Trophoblast cell (in vitro differentiated cells and primary cell): ENCODE data around the gene PDE6C.
A peak's percentile ranks its signal among the peaks of the same experiment; 100 is the strongest.

Experiments
- DNase-seq, 2 donors: peaks; one replicate each; pipeline ENCODE4 v3.0.0-alpha.2; 2016
- H2AFZ ChIP-seq: 2 replicates; pipeline ENCODE4 v1.6.1; 2013; ENCODE audit warnings: low read length, moderate library complexity, mild to moderate bottlenecking; ENCODE audit not compliant: insufficient read depth, poor library complexity
- H2AK5ac ChIP-seq: 2 replicates; pipeline ENCODE4 v1.6.1; 2013; ENCODE audit warnings: mild to moderate bottlenecking, low read length
- H2BK120ac ChIP-seq: 2 replicates; pipeline ENCODE4 v1.6.1; 2013; ENCODE audit warnings: low read length, mild to moderate bottlenecking, moderate library complexity; ENCODE audit not compliant: insufficient read depth, poor library complexity
- H2BK12ac ChIP-seq: 2 replicates; pipeline ENCODE4 v1.6.1; 2013; ENCODE audit warnings: mild to moderate bottlenecking, low read length, moderate library complexity
- H2BK5ac ChIP-seq: 2 replicates; pipeline ENCODE4 v1.6.1; 2013; ENCODE audit warnings: low read length, low read depth, moderate library complexity, mild to moderate bottlenecking; ENCODE audit not compliant: poor library complexity
- H3K14ac ChIP-seq: 2 replicates; pipeline ENCODE4 v1.6.1; 2013; ENCODE audit warnings: mild to moderate bottlenecking, low read length
- H3K18ac ChIP-seq: 2 replicates; pipeline ENCODE4 v1.6.1; 2013; ENCODE audit warnings: mild to moderate bottlenecking, low read length
- H3K23ac ChIP-seq: 2 replicates; pipeline ENCODE4 v1.6.1; 2013; ENCODE audit warnings: low read length
- H3K27ac ChIP-seq: 2 replicates; pipeline ENCODE4 v1.5.1; 2013; ENCODE audit warnings: low read depth, mild to moderate bottlenecking, inconsistent platforms, low read length, moderate library complexity
- H3K27me3 ChIP-seq: 2 replicates; pipeline ENCODE4 v1.6.1; 2013; ENCODE audit warnings: inconsistent platforms, mild to moderate bottlenecking, low read length, moderate library complexity; ENCODE audit not compliant: insufficient read depth
- H3K36me3 ChIP-seq, 2 experiments: 1 replicate in 1 of 2; 2 replicates in 1 of 2; pipeline ENCODE4 v1.6.1; 2013; ENCODE audit warnings: low read length in 2 of 2, mild to moderate bottlenecking in 2 of 2, moderate library complexity in 1 of 2; ENCODE audit not compliant: insufficient read depth in 2 of 2, control insufficient read depth in 1 of 2
- H3K4ac ChIP-seq: 2 replicates; pipeline ENCODE4 v1.6.1; 2013; ENCODE audit warnings: low read depth, mild to moderate bottlenecking, low read length, moderate library complexity
- H3K4me1 ChIP-seq, 2 experiments: 1 replicate in 1 of 2; 2 replicates in 1 of 2; pipeline ENCODE4 v1.6.1; 2013; ENCODE audit warnings: low read length in 2 of 2, mild to moderate bottlenecking in 2 of 2, moderate library complexity in 1 of 2; ENCODE audit not compliant: insufficient read depth in 2 of 2, control insufficient read depth in 1 of 2
- H3K4me2 ChIP-seq: 2 replicates; pipeline ENCODE4 v1.6.1; 2013; ENCODE audit warnings: inconsistent platforms, mild to moderate bottlenecking, low read length, moderate library complexity
- H3K4me3 ChIP-seq: 2 replicates; pipeline ENCODE4 v1.5.1; 2013; ENCODE audit warnings: mild to moderate bottlenecking, low read depth, low read length, inconsistent platforms
- H3K79me1 ChIP-seq: one replicate; pipeline ENCODE4 v1.6.1; 2013; ENCODE audit warnings: low read length
- H3K79me2 ChIP-seq: 2 replicates; pipeline ENCODE4 v1.6.1; 2013; ENCODE audit warnings: low read length, mild to moderate bottlenecking; ENCODE audit not compliant: control insufficient read depth, insufficient read depth, poor library complexity
- H3K9ac ChIP-seq: 2 replicates; pipeline ENCODE4 v1.6.1; 2013; ENCODE audit warnings: mild to moderate bottlenecking, low read length
- H3K9me3 ChIP-seq: 2 replicates; pipeline ENCODE4 v1.6.1; 2013; ENCODE audit warnings: low read depth, mild to moderate bottlenecking, control low read depth, inconsistent platforms, low read length; ENCODE audit not compliant: insufficient read depth
- H4K12ac ChIP-seq: 2 replicates; pipeline ENCODE4 v1.6.1; 2013; ENCODE audit warnings: low read depth, mild to moderate bottlenecking, low read length, moderate library complexity
- H4K8ac ChIP-seq: 2 replicates; pipeline ENCODE4 v1.6.1; 2013; ENCODE audit warnings: low read depth, mild to moderate bottlenecking, low read length, moderate library complexity
- H4K91ac ChIP-seq: one replicate; pipeline ENCODE4 v1.6.1; 2013; ENCODE audit warnings: low read depth, mild to moderate bottlenecking, low read length, moderate library complexity
- WGBS: extraction: QIAGEN DNeasy Blood & Tissue Kit; methylation state at CpG from one replicate; pipeline ENCODE4 v1.1.7; 2013; ENCODE audit warnings: missing lambda C conversion rate; ENCODE audit not compliant: insufficient read length, insufficient coverage; ENCODE audit errors: extremely low coverage; 5-methylcytosine and 5-hydroxymethylcytosine counted together

PDE6C gene

DNA sequence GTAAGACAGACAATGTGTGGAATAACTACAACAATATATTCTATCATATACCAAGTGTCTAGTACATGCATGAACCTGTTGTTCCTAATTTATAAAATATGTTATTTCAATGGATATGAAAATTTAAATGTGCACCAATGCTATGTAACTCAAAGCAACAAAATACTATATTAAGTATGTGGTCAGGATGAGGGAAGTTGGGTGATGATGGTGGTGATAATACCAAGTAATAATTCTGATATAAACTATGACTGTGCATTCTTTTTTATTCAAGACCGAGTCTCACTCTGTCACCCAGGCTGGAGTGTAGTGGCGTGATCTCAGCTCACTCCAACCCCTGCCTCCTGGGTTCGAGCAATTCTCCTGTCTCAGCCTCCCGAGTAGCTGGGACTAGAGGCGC lies 92.1 kb downstream of the PDE6C start:
- H3K79me1 ChIP-seq: peaks cover 3% of the 10 kb centered on the region
- no peak overlapping the region for H2AFZ ChIP-seq
- H4K12ac ChIP-seq: no peak overlapping the region
- H2BK12ac ChIP-seq: no peak overlapping the region
- peaks cover 0 to under 1% of the 10 kb centered on the region in 2 experiments for H3K36me3 ChIP-seq
- H4K8ac ChIP-seq: no peak overlapping the region
- H3K23ac ChIP-seq: no peak overlapping the region
- H3K14ac ChIP-seq: no peak overlapping the region
- no peak overlapping the region for H3K4ac ChIP-seq
- H3K4me3 ChIP-seq: no peak overlapping the region
- no peak overlapping the region for H2BK5ac ChIP-seq
- H2AK5ac ChIP-seq: no peak overlapping the region
- H3K27ac ChIP-seq: no peak overlapping the region
- H3K79me2 ChIP-seq: peaks cover 2% of the 10 kb centered on the region
- no peak overlapping the region for H3K18ac ChIP-seq
- WGBS: no CpG with 5 or more reads among the region's 5 CpGs
- H3K9ac ChIP-seq: no peak overlapping the region
- H3K4me2 ChIP-seq: no peak overlapping the region
- no peak for DNase-seq
- H3K9me3 ChIP-seq: no peaks in the 10 kb centered on the region
- no peak overlapping the region for H4K91ac ChIP-seq
- H3K4me1 ChIP-seq: peaks cover 0 to 3% of the 10 kb centered on the region in 2 experiments
- no peak overlapping the region for H2BK120ac ChIP-seq
- no peaks in the 10 kb centered on the region for H3K27me3 ChIP-seq

DNA sequence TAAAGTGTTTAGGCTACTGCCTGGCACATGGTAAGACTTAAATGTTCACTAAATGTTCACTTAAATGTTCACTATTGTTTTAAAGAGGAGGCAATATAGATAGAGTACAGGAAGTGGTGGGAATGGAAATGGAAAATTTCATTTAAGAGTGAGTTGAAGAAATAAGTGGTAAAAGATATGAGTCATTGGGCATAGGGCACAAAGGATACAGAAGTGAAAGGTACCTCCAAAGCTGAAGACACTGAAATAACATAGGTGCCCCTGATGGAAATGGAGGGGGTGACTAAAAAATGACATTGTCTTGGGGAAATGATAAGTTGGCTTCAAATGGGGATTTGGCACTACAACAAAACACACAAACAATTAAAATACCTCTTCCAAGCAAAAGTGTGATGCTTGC lies 95.3 kb downstream of the PDE6C start:
- Histone ChIP-seq H2BK12ac (no peak overlapping the region), H3K23ac (no peak overlapping the region), H3K79me1 (no peaks in the 10 kb centered on the region), H3K79me2 (no peaks in the 10 kb centered on the region), H3K4me1 (peaks cover 5 to 11% of the 10 kb centered on the region in 2 experiments), H3K27ac (no peak overlapping the region), H2BK120ac (no peak overlapping the region), H3K4me3 (no peak overlapping the region), H4K8ac (no peak overlapping the region), H2AFZ (no peak overlapping the region), H4K91ac (no peak overlapping the region), H3K4me2 (no peak overlapping the region), H3K27me3 (no peaks in the 10 kb centered on the region), H2BK5ac (no peak overlapping the region), H3K9ac (no peak overlapping the region), H4K12ac (no peak overlapping the region), H3K14ac (no peak overlapping the region), H3K9me3 (peaks cover 1% of the 10 kb centered on the region), H3K4ac (no peak overlapping the region), H3K36me3 (no peaks in the 10 kb centered on the region), H2AK5ac (no peak overlapping the region), H3K18ac (no peak overlapping the region)
- no peak for DNase-seq

DNA sequence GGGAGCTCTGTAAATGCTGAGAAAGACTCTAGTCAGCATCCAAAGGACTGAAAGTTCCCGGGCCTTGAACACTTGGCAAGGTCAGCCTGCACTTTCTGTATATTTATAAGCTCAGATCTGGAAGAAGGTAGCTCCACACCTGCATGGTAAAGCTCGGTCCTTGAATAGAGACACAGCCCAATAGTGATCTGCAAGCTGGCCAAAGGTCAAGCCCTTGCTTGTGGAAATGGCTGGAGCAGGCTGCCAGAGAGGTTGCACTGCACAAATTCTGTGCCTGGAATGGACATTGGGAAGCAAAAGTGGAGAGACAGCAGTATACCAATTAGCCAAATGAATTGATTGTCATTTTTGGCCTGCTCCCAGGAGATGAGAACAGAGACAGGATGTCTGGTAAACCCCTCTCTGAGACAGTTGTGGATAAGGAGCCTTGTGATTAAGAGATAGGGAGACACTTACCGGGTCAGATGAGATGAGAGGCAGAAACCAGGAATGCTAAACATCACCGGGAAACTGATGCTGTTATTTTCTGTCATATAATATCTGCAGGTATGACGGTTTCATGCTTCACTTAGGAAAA lies 98.1 kb downstream of the PDE6C start:
- Histone ChIP-seq H2BK12ac (no peak overlapping the region), H3K79me2 (no peaks in the 10 kb centered on the region), H3K9me3 (peaks cover 1% of the 10 kb centered on the region), H4K91ac (no peak overlapping the region), H3K18ac (no peak overlapping the region), H2AK5ac (no peak overlapping the region), H3K4me2 (no peak overlapping the region), H3K9ac (no peak overlapping the region), H2BK5ac (no peak overlapping the region), H3K4ac (no peak overlapping the region), H3K4me1 (peaks cover 5 to 11% of the 10 kb centered on the region in 2 experiments), H2AFZ (no peak overlapping the region), H4K8ac (no peak overlapping the region), H3K27me3 (no peaks in the 10 kb centered on the region), H3K4me3 (no peak overlapping the region), H2BK120ac (no peak overlapping the region), H3K23ac (no peak overlapping the region), H3K27ac (no peak overlapping the region), H4K12ac (no peak overlapping the region), H3K79me1 (no peaks in the 10 kb centered on the region), H3K36me3 (no peaks in the 10 kb centered on the region), H3K14ac (no peak overlapping the region)
- no peak for DNase-seq
- no CpG with 5 or more reads among the region's 5 CpGs for WGBS

DNA sequence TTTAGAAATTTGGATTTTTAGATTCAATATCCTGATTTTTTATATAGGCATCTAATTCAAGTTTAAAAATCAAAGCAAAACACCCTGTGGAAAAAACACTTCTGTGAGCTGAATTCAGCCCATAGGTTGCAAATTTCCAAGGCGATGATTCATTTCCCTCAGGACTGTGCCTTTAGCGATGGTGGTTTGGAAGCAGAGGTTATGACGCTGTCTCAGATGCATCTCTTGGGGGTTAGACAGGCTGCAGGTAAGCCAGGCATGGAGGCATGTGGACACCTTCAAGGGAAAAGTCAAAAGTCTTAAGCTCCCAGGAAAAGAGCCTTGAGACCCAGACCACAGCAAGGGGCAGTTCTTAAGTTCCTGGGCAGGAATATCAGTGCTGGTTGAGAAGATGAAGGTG lies 99.6 kb downstream of the PDE6C start:
- H3K23ac ChIP-seq: no peak overlapping the region
- no peaks in the 10 kb centered on the region for H3K79me2 ChIP-seq
- H2BK5ac ChIP-seq: no peak overlapping the region
- H2AK5ac ChIP-seq: no peak overlapping the region
- no peak overlapping the region for H3K14ac ChIP-seq
- no peak overlapping the region for H3K4me3 ChIP-seq
- no peak overlapping the region for H3K4ac ChIP-seq
- WGBS: no CpG with 5 or more reads among the region's 3 CpGs
- no peaks in the 10 kb centered on the region for H3K36me3 ChIP-seq
- H4K91ac ChIP-seq: no peak overlapping the region
- H4K12ac ChIP-seq: no peak overlapping the region
- no peak overlapping the region for H2BK120ac ChIP-seq
- no peaks in the 10 kb centered on the region for H3K79me1 ChIP-seq
- peaks cover 1% of the 10 kb centered on the region for H3K9me3 ChIP-seq
- no peak overlapping the region for H3K27ac ChIP-seq
- H4K8ac ChIP-seq: no peak overlapping the region
- H3K4me2 ChIP-seq: no peak overlapping the region
- no peak overlapping the region for H3K18ac ChIP-seq
- peak; percentile 6 to 38 for DNase-seq
- no peak overlapping the region for H2BK12ac ChIP-seq
- H3K9ac ChIP-seq: no peak overlapping the region
- no peaks in the 10 kb centered on the region for H3K27me3 ChIP-seq
- H2AFZ ChIP-seq: no peak overlapping the region
- H3K4me1 ChIP-seq: peaks cover 5 to 11% of the 10 kb centered on the region in 2 experiments
